CD4-positive, alpha-beta T cell treated with Interleukin-15 for 4 hours (primary cell): ENCODE results near the gene SPOUT1.
"Not testable (repeated sequence)": the region's sequence is repeated elsewhere in the genome, so short reads cannot be mapped to it uniquely, and the experiment has no call there.

ENCODE experiments used
- DNase-seq: peaks from one replicate; pipeline ENCODE4 v3.0.0-alpha.2; 2020; ENCODE audit warnings: low spot score

The SPOUT1 gene, protein sequence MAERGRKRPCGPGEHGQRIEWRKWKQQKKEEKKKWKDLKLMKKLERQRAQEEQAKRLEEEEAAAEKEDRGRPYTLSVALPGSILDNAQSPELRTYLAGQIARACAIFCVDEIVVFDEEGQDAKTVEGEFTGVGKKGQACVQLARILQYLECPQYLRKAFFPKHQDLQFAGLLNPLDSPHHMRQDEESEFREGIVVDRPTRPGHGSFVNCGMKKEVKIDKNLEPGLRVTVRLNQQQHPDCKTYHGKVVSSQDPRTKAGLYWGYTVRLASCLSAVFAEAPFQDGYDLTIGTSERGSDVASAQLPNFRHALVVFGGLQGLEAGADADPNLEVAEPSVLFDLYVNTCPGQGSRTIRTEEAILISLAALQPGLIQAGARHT

DNA sequence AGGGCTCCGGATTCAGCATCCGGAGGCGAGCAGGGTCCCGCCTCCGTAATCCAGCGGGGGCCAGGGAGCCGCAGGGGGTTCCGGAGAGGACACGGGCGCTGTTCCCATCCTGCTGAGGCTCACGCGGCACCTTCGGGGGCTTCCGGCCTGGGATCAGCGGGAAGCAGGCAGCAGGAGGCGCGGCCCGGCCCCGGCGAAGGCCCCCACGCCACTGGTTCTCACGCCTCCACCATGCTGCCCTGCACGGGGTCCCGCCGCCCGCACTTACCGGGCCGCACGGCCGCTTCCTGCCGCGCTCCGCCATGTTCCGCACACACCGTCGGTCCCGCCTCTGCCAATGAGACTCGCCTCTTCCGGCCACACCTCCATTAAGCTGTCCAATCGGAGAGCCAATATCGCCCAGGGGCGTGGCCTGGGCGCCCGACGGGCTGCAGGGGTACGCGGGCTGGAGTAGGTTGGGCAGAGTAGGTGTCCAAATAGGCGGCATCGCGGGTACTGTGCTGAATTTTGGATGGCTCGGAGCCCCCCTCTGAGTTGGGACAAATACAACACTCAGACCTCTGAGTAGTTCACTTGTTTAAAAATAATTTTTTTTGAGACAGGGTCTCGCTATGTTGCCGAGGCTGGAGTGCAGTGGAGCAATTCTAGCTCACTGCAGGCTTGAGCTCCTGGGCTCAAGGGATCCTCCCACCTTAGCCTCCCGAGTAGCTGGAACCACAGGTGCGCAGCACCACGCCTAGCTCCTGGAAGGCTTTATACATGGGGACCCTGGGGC lies at the start of gene SPOUT1:
TSS of gene SPOUT1 (minus strand) at position 318 of the 775 bp plus-strand sequence. CDS start at position 304, 14 bp downstream.
- peak; percentile 95 for DNase-seq

DNA sequence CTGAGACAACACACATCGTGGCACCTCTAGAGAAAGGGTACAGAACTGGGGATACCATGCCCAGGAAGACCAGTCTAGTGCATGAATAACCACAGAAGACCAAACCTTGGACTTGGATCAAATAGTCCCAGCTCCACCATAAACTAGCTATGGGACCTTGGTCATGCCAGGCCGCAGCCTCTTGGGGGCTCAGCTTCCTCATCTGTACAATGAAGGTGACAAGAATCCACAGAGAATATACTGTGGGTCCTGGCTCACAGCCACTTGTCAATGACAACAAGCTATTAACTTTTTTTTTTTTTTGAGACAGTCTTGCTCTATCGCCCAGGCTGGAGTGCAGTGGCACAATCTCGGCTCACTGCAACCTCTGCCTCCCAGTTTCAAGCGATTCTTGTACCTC lies 48.3 kb upstream of the SPOUT1 start:
- DNase-seq: no peak

DNA sequence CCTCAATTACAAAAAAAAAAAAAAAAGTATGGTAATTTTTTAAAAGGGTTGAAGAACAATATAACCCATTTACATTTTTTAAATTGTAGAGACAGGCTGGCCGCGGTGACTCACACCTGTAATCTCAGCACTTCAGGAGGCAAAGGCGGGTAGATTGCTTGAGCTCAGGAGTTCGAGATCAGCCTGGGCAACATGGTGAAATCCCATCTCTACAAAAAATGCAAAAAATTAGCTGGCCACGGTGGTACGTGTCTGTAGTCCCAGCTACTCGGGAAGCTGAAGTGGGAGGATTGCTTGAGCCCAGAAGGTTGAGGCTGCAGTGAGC lies 41.3 kb upstream of the SPOUT1 start:
- not testable (repeated sequence) for DNase-seq

DNA sequence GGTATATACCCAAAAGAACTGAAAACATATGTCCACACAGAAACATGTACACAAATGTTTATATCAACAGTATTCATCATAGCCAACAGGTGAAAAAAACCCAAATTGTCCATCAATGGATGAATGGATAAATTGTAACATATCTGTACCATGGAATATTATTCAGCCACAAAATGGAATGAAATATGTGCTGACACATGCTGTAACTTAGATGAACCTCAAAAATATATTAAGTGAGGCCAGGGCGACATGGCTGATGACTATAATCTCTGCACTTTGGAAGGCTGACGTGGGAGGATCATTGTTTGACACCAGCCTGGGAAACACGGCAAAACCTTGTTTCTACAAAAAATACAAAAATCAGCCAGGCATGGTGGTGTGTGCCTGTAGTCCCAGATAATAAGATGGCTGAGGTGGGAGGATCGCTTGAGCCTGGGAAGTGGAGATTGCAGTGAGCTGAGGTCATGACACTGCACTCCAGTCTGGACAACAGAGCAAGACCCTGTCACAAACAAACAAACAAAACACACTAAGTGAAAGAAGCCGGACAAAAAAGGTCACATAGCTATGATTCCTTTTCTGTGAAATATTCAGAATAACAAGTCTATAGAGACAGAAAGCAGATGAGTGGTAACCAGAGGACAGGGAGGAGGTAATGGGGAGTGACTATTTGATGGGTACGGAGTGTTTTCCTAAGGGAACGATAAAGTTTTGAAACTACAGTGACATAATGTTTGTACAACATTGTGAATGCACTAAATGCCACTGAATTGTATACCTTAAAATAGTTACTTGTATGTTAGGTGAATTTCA lies 40.7 kb upstream of the SPOUT1 start:
- DNase-seq: no peak

DNA sequence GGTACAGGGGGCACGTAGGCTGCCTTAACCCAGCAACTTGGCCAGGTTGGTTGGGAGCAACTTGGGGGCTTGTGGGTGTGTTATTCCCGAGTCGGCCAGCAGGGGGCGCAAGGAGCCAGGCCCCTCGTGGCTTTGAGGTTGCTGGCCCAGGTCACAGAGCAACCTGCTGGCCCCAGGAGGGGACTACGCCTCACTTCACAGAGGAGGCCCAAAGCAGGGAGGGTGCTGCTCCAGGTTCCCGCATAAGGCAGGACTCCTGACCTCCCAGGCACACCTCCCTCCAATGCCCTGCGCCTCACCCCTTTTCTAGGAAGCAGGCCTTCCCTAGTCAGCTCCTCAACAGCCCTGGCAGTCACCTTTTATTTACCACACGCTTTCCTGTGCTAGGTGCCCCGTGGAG lies 34.1 kb upstream of the SPOUT1 start:
- DNase-seq: peak; percentile 82

DNA sequence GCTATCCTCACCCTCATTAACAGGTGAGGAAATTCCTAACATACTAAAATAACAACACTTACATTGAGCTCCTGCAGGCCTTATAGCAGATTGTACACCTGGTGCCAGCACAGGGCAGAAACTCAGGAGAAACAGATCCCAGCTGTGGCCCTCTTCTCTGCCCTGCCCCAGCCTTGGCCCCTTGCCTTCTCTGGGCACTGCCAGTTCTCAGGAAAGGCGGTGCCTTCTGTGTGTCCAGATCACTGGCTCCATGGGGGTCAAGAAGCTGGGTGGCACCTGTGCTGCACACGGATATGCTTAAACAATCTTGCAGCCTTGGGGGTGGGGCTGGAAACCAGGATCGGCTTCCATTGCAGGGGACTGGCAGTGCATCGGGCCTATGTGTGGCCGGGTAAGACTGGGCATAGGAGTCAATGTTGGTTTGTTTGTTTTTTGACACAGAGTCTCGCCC lies 32.8 kb upstream of the SPOUT1 start:
- no peak for DNase-seq

DNA sequence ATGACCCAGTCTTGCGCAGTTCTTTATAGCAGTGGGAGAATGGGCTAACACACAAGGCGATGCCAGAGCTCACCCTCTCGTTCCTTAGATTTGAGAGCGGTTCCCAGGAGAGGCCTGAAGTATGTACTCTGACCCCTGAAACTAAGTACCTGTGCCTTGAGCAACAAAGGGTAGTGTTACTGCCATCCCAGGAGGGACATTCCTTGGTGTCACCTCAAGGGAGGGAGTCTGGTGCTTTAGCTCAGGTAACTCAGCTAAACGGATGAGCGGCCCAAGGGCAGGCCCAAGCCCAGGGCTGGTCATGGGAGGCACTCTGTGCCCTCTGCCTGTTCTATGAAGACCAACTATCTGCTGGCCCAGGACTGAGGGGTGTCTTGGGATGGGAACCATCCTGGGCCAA lies 31.9 kb upstream of the SPOUT1 start:
- no peak for DNase-seq

DNA sequence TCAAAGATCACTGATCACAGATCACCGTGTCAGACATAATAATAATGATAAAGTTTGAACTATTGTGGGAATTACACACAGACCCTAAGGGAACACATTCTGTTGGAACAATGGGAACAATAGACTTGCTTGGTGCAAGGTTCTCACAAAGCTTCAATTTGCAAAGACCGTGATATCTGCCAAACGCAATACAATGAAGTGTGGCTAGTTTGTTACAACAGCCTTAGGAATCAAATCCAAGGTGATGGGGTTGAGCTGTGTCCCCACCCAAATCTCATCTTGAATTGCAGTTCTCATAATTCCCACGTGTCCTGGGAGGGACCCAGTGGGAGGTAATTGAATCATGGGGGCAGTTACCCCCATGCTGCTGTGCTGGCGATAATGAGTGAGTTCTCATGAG lies 31.3 kb upstream of the SPOUT1 start:
- DNase-seq: no peak

DNA sequence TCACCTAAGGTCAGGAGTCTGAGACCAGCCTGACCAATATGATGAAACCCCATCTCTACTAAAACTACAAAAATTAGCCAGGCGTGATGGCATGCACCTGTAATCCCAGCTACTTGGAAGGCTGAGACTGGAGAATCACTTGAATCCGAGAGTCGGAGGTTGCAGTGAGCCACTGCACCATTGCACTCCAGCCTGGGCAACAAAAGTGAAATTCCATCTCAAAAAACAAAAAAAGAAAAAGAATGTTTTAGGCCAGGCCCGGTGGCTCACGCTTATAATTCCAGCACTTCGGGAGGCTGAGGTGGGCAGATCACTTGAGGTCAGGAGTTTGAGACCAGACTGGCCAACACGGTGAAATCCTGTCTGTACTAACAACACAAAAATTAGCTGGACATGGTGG lies 28.9 kb upstream of the SPOUT1 start:
- not testable (repeated sequence) for DNase-seq

DNA sequence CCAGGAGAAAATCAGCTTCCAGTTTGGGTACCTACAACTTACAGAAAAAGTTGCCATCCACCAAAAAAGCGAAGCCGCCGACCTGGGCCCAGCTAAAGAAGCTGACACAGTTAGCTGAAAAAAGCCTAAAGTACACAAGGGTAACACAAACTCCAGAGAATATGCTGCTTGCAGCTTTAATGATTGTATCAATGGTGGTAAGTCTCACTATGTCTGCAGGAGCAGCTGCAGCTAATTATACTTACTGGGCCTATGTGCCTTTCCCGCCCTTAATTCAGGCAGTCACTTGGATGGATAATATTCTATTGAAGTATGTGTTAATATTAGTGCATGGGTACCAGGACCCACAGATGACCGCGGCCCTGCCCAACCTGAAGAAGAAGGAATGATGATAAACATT lies 24.9 kb upstream of the SPOUT1 start:
- not testable (repeated sequence) for DNase-seq

DNA sequence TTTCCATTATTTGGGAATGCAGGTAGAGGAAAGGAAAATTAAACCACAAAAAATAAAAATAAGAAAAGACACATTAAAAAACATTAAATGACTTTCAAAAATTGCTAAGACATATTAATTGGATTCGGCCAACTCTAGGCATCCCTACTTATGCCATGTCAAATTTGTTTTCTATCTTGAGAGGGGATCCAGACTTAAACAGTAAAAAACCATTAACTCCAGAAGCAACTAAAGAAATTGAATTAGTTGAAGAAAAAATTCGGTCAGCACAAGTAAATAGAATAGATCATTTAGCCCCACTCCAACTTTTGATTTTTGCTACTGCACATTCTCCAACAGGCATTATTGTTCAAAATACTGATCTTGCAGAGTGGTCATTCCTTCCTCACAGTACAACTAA lies 23.1 kb upstream of the SPOUT1 start:
- DNase-seq: not testable (repeated sequence)

DNA sequence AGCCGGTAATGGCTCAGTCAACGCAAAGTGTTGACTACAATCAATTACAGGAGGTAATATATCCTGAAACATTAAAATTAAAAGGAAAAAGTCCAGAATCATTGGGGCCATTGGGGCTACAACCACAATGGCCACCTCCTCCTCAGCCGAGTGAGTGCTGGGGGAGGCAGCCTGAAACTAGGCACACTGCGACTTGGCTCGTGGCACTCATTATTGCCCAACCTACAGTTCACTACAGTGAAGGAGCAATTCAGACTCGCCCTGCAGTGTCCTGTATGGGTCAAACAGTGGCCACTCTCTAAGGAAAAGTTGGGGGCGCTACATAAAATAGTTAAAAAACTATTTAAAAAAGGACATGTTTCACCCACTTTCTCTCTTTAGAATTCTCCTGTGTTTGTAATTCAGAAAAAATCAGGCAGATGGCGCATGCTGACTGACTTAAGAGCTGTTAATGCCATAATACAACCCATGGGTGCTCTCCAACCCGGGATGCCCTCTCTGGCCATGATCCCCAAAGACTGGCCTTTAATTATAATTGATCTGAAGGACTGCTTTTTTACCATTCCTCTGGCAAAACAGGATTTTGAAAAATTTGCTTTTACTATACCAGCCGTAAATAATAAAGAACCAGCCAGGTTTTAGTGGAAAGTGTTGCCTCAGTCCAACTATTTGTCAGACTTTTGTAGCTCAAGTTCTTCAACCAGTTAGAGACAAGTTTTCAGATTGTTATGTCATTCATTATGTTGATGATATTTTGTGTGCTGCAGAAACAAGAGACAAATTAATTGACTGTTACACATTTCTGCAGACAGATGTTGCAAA lies 22.4 kb upstream of the SPOUT1 start:
- DNase-seq: peak; percentile 14

DNA sequence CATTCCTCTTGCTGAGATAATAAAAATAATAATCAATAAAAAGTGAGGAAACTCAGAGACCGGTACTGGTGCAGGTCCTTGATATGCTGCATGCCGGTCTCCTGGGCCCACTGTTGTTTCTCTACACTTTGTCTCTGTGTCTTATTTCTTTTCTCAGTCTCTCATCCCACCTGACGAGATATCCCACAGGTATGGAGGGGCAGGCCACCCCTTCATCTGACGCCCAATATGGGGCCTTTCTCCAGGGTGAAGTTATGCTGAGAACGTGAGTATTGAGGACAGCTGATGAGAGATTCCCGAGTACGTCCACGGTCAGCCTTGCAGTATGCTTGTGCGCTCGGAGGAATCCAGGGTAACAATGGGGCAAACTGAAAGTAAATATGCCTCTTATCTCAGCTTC lies 21.4 kb upstream of the SPOUT1 start:
- DNase-seq: not testable (repeated sequence)

DNA sequence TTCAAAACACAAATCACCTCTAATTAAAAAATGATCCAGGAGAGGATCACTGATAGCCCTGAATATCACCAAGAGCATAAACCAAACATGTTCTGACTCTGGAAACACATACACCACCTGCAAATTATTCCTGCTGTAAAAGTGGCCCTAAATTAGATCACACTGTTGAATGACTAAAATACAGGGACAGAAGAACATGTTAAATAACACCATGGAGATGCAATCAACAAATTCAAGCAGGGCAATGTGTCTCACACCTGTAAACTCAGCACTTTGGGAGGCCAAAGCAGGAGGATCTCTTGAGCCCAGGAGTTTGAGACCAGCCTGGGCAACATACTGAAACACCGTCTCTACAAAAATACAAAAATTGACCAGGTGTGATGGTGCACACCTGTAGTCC lies 18.2 kb upstream of the SPOUT1 start:
- no peak for DNase-seq

DNA sequence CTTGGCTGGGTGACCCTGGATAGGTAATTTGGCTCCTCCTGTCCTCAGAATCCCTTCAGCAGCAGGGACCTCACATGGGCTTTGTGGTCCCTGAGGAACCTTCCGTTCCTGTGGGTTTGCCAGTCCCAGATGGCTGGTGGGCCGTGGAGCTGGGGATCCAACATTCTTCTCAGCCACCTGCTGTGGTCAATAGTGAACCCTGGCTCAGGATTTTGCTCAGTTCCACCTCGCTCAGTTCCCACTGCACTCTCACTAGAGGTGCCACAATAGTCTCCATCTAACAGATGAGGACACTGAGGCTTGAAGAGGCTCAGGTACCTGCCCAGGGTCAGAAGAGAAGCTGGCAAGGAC lies 17.1 kb upstream of the SPOUT1 start:
- DNase-seq: no peak

DNA sequence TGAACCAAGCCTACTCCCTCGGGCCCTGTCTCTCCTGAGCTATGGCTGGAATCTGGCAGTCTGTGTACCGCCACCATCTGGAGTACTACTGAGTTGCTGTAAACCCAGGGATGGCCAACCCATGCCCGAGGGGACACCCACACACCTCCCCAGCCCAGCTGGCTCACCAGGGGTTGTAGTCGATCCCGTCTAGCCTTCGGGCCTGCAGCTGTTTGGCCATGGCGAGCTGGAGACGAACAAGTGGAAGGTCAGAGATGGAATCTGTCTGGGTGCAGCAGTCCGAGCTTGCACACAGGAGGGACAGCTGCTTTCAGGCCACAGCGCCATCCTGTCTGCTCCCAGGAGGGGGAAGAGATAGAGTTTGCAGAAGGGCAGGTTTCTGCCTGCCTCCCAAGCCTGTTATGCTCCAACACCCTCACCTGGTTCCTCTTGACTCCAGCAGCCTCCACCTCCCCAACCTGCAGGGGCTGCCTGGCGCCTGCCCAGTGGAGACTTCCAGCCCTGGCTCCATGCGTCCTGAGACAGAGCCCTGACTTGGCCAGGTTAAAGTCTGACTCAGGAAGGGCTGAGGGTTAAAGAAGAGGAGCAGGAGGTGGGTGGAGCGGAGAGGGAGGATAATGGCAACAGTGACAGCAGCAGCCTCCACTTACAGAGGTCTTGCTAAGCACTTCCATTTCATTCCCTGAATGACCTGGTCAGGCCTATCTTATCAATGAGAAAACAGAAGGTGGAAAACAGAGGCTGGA lies 15.8 kb upstream of the SPOUT1 start:
- DNase-seq: no peak

DNA sequence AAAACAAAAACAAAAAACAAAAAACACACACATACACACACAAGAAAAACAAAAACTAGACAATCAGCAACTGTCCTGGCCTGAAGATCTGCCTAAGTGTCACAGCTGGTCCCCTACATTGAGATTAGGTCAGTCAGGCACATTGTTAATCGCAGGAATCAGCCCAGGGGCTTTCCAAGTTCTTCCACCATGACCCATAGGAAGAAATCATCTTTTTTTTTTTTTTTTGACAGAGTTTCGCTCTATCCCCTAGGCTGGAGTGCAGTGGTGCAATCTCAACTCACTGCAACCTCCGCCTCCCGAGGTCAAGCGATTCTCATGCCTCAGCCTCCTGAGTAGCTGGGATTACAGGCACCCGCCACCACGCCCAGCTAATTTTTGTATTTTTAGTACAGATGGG lies 13.6 kb upstream of the SPOUT1 start:
- DNase-seq: not testable (repeated sequence)

DNA sequence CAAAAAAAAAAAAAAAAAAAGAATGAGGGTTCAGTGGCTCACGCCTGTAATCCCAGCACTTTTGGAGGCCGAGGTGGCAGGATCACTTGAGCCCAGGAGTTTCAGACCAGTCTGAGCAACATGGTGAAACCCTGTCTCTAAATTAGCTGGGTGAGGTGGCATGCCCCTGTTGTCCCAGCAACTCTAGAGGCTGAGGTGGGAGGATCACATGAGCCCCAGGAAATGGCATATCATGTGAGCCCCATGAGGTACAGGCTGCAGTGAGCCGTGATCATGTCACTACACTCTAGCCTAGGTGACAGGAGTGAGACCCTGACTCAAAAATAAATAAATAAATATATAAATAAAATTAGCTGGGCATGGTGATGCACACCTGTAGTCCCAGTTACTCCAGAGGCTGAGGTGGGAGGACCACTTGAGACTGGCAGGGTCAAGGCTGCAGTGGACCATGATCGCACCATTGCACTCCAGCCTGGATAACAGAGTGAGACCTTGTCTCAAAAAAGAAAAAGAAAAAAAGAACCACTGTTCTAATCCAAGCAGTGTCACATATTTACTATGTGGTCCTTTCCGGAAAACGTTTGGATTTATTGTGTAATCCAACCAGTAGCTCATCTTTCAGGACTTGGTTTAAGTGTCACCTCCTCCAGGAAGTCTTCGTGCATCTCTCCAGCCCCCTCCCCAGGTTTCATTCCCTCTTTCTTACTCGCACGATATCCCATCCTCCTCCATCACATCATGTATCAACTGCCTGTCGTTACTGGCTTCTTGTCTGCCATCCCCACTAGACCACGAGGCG lies 12.3 kb upstream of the SPOUT1 start:
- no peak for DNase-seq

DNA sequence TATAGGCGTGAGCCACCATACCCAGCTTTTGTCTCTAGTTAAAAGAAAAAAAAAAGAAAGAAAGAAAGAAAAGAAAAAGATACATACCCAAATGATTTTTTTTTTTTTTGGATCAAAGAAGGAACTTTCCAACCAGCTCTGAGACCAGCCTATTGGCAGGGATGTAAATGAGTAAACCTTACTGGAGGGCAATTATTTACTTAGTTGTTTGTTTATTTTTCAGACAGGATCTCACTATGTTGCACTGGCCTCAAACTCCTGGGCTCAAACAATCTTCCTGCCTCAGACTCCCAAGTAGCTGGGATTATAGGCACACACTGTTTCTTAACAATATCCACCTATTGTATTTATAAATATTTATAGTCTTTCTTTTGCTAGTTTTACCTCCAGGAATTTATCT lies 10.9 kb upstream of the SPOUT1 start:
- DNase-seq: no peak

DNA sequence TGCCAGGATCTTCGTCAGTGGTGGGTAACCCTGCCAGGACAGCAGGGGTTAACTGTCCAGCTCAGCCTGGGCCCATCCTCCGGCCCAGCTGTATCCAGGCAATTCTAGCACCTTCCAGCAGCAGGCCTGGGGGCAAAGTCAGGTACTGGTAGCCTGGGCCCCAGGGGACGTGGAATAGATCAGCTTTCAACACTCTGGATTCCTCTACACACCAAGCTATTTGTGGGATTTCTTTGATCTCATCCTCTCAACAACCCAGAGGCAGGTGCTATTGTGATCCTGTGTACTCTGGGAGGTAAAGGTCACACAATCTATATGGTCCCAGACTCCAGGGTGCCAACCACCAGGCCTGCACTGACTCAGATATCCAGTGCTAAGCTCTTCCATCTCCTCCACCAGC lies 8.7 kb upstream of the SPOUT1 start:
- DNase-seq: no peak
